Tibial nerve (tissue), 4 donors: ENCODE measurements around the gene DSN1.

Source experiments
- CTCF ChIP-seq, 5 experiments: fragments of 200-600 bp in 3 of 5; fragments of 450-650 bp in 2 of 5; sonication (generic) in 3 of 5; IDR thresholded peaks; one replicate each; pipeline ENCODE4 v1.5.1; 2016 to 2019; ENCODE audit warnings: antibody characterized with exemption in 5 of 5, mild to moderate bottlenecking in 3 of 5, moderate library complexity in 2 of 5
- EP300 ChIP-seq, 2 donors: sonication (generic); formaldehyde crosslinking; IDR thresholded peaks; one replicate each; pipeline ENCODE4 v1.6.1; 2017; ENCODE audit warnings: antibody characterized with exemption in 2 of 2, mild to moderate bottlenecking in 1 of 2
- POLR2A ChIP-seq, 2 donors: fragments of 450-650 bp; IDR thresholded peaks; one replicate each; pipeline ENCODE4 v1.6.1; 2017; ENCODE audit warnings: antibody characterized with exemption in 2 of 2, mild to moderate bottlenecking in 2 of 2, moderate library complexity in 2 of 2

- TF ChIP-seq POLR2A (IDR thresholded peaks at IDR 0.05) = no peak
- no peak for TF ChIP-seq CTCF (IDR thresholded peaks at IDR 0.05)
- TF ChIP-seq EP300 (IDR thresholded peaks at IDR 0.05) = no peak
Observed at GRCh38 chr20:36773107-36773596, 411 bp downstream of the DSN1 start.
